A673 (cell line): ENCODE measurements around the gene ABR.

Experiments
- CTCF ChIP-seq: fragments of 300-800, 200-600 bp; sonication (generic); conservative IDR thresholded peaks from 2 replicates; pipeline ENCODE4 v1.5.1; 2017; ENCODE audit warnings: low read depth, mild to moderate bottlenecking, antibody characterized with exemption, low read length, moderate library complexity, mixed read lengths
- EZH2 ChIP-seq: fragments of 200-600 bp; sonication (generic); IDR thresholded peaks from 2 replicates; pipeline ENCODE4 v1.6.1; 2017; ENCODE audit warnings: borderline replicate concordance, low read depth, mild to moderate bottlenecking, mixed read lengths, antibody characterized with exemption, low read length; ENCODE audit not compliant: poor library complexity, severe bottlenecking

- TF ChIP-seq CTCF: no peak
- TF ChIP-seq EZH2: no peak
Measured at GRCh38 chr17:1078831-1079561, 100.8 kb downstream of the ABR start.
